GDM1 (cell line): ENCODE data around the gene DRC3.
"Not testable (repeated sequence)": the region's sequence is repeated elsewhere in the genome, so short reads cannot be mapped to it uniquely, and the experiment has no call there.

Source experiments
- DNase-seq: peaks from one replicate; lab custom pipeline; 2025; lab: John Stamatoyannopoulos, UW

The DRC3 gene

GRCh38 chr17:17994271-17995069 is 21.8 kb downstream of the DRC3 start:
- no peak for DNase-seq

GRCh38 chr17:17995887-17996286 is 23.2 kb downstream of the DRC3 start:
- DNase-seq, result not testable (repeated sequence)

GRCh38 chr17:17998934-17999333 is 26.3 kb downstream of the DRC3 start:
- no peak for DNase-seq

GRCh38 chr17:17999364-18000029 is 26.8 kb downstream of the DRC3 start:
- DNase-seq, result no peak

- DNase-seq, result no peak
These were observed 27.4 kb downstream of the DRC3 start for GRCh38 chr17:18000030-18000408.

- no peak for DNase-seq
These were observed 29.5 kb downstream of the DRC3 start for GRCh38 chr17:18002171-18002570.

- DNase-seq, result no peak
These were observed 31.7 kb downstream of the DRC3 start for GRCh38 chr17:18004345-18004744.

- no peak for DNase-seq
These were observed 32.2 kb downstream of the DRC3 start for GRCh38 chr17:18004884-18005305.

- no peak for DNase-seq
These were observed 32.8 kb downstream of the DRC3 start for GRCh38 chr17:18005496-18005895.

GRCh38 chr17:18006495-18007239 is 34.0 kb downstream of the DRC3 start:
- DNase-seq, result no peak

GRCh38 chr17:18008496-18009268 is 36.0 kb downstream of the DRC3 start:
- DNase-seq, result no peak

- DNase-seq, result no peak
These were observed 37.2 kb downstream of the DRC3 start for GRCh38 chr17:18009609-18010420.

- no peak for DNase-seq
These were observed 38.6 kb downstream of the DRC3 start for GRCh38 chr17:18011286-18011685.

GRCh38 chr17:18014006-18014405 is 41.3 kb downstream of the DRC3 start:
- DNase-seq, result no peak

GRCh38 chr17:18015593-18015992 is 42.9 kb downstream of the DRC3 start:
- no peak for DNase-seq

GRCh38 chr17:18016426-18016825 is 43.8 kb downstream of the DRC3 start:
- no peak for DNase-seq

GRCh38 chr17:18017958-18018357 is 45.3 kb downstream of the DRC3 start:
- no peak for DNase-seq

GRCh38 chr17:18018411-18018921 is 45.8 kb downstream of the DRC3 start:
- no peak for DNase-seq

GRCh38 chr17:18019838-18020154 is 47.1 kb downstream of the DRC3 start:
- no peak for DNase-seq

- no peak for DNase-seq
These were observed 48.3 kb downstream of the DRC3 start for GRCh38 chr17:18020971-18021370.

GRCh38 chr17:18021372-18021771 is 48.7 kb downstream of the DRC3 start:
- DNase-seq, result no peak
